Gastrocnemius medialis (tissue), 4 donors: Measurements from ENCODE around the gene KPNB1.

Experiments
- POLR2A ChIP-seq, 2 donors: fragments of 450-650 bp; IDR thresholded peaks; one replicate each; pipeline ENCODE4 v1.6.1; 2017; ENCODE audit warnings: antibody characterized with exemption in 2 of 2, mild to moderate bottlenecking in 2 of 2, moderate library complexity in 2 of 2
- TF ChIP-seq, protein P1 (sequence below), 5 experiments: fragments of 450-650 bp in 3 of 5; fragments of 200-600 bp in 2 of 5; sonication (generic) in 2 of 5; IDR thresholded peaks in 4 of 5; conservative IDR thresholded peaks in 1 of 5; 1 replicate in 4 of 5; 2 replicates in 1 of 5; pipeline ENCODE4 v1.5.1; 2016 to 2019; ENCODE audit warnings: antibody characterized with exemption in 5 of 5, mild to moderate bottlenecking in 3 of 5, moderate library complexity in 3 of 5

DNA sequence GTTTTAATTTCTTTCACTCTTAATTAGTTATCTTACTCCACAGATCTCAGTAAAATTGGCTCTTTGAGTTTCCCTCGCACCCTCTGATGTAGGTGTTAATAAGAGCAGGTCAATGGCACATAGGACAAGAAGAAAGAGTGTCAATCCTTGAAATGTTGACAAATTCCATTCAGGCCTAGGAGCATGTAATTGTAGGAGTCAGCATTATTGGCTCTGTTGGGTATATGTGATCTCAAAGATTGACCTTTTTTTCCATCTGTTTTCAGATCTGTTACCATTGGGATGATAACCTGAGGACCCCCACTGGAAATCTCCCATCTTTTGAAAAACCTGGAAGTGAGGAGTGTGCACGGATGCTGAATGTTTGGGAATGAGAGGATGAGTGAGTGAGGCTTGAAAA is 32.4 kb downstream of the KPNB1 start:
- TF ChIP-seq POLR2A (IDR thresholded peaks at IDR 0.05) = no peak
- TF ChIP-seq, protein P1, sequence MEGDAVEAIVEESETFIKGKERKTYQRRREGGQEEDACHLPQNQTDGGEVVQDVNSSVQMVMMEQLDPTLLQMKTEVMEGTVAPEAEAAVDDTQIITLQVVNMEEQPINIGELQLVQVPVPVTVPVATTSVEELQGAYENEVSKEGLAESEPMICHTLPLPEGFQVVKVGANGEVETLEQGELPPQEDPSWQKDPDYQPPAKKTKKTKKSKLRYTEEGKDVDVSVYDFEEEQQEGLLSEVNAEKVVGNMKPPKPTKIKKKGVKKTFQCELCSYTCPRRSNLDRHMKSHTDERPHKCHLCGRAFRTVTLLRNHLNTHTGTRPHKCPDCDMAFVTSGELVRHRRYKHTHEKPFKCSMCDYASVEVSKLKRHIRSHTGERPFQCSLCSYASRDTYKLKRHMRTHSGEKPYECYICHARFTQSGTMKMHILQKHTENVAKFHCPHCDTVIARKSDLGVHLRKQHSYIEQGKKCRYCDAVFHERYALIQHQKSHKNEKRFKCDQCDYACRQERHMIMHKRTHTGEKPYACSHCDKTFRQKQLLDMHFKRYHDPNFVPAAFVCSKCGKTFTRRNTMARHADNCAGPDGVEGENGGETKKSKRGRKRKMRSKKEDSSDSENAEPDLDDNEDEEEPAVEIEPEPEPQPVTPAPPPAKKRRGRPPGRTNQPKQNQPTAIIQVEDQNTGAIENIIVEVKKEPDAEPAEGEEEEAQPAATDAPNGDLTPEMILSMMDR (IDR thresholded peaks at IDR 0.05 in 4 of 5, conservative IDR thresholded peaks at IDR 0.05 in 1 of 5) = no peak
